Measurements from ENCODE around the gene ARHGEF2.

The ARHGEF2 gene

GRCh38 chr1:155897746-155898145 is 80.6 kb downstream of the ARHGEF2 start:
- peaks cover 29% of the 10 kb centered on the region for H3K36me3 ChIP-seq

More at GRCh38 chr1:155897746-155898145, 80.6 kb downstream of the ARHGEF2 start:
- no peak for DNase-seq
- no peak overlapping the region for H3K4me3 ChIP-seq (ENCODE audit: low read depth, low read length)
- TF ChIP-seq, protein P1, sequence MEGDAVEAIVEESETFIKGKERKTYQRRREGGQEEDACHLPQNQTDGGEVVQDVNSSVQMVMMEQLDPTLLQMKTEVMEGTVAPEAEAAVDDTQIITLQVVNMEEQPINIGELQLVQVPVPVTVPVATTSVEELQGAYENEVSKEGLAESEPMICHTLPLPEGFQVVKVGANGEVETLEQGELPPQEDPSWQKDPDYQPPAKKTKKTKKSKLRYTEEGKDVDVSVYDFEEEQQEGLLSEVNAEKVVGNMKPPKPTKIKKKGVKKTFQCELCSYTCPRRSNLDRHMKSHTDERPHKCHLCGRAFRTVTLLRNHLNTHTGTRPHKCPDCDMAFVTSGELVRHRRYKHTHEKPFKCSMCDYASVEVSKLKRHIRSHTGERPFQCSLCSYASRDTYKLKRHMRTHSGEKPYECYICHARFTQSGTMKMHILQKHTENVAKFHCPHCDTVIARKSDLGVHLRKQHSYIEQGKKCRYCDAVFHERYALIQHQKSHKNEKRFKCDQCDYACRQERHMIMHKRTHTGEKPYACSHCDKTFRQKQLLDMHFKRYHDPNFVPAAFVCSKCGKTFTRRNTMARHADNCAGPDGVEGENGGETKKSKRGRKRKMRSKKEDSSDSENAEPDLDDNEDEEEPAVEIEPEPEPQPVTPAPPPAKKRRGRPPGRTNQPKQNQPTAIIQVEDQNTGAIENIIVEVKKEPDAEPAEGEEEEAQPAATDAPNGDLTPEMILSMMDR (IDR thresholded peaks at IDR 0.05; ENCODE audit: low read depth, low read length) = no peak
- no peaks in the 10 kb centered on the region for H3K27me3 ChIP-seq
- no peaks in the 10 kb centered on the region for H3K9me3 ChIP-seq
- H3K4me1 ChIP-seq = no peaks in the 10 kb centered on the region
